ENCODE measurements around the gene GATD1.

Gene GATD1

DNA sequence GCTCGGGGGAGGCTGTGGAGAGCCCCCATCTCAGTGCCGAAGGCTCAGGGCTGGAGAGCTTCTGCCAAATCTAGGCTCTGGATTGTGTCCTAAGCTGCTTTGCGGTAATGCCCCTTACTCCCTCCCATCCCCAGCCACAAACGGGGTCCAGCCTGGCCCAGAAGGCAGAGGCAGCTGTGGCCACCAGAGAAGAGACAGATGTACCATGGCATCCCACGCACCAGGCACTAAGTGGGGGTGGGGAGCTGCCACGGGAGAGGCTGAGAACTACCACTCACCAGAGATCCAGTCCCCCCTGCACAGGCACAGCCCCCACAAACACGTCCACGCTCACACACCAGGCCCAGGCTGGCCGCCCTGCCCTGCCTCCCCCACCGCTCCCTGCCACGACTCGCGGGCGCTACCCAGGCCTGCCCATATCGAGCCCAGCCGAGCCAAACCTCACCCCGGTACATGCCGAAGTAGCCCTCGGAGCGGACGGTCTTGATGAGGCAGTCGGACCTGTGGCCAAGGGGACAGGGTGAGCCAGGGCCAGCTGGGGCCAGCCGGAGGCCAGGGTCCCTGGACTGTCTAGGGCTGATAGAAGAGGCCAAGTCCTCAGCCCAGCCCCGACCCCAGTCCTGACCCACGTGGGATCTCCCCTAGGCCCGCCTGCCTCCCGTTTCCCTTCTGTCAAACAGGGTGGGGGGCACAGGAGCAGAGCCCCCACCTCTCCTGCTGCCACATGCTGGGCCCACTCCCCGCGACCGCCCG, 16.9 kb upstream of the GATD1 start:
- TF ChIP-seq, protein P1, sequence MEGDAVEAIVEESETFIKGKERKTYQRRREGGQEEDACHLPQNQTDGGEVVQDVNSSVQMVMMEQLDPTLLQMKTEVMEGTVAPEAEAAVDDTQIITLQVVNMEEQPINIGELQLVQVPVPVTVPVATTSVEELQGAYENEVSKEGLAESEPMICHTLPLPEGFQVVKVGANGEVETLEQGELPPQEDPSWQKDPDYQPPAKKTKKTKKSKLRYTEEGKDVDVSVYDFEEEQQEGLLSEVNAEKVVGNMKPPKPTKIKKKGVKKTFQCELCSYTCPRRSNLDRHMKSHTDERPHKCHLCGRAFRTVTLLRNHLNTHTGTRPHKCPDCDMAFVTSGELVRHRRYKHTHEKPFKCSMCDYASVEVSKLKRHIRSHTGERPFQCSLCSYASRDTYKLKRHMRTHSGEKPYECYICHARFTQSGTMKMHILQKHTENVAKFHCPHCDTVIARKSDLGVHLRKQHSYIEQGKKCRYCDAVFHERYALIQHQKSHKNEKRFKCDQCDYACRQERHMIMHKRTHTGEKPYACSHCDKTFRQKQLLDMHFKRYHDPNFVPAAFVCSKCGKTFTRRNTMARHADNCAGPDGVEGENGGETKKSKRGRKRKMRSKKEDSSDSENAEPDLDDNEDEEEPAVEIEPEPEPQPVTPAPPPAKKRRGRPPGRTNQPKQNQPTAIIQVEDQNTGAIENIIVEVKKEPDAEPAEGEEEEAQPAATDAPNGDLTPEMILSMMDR (conservative IDR thresholded peaks at IDR 0.05; ENCODE audit: low read depth, low read length) = no peak
- no peak for DNase-seq (ENCODE audit: low read depth)
- H3K4me3 ChIP-seq (ENCODE audit: low read length) = no peak overlapping the region

DNA sequence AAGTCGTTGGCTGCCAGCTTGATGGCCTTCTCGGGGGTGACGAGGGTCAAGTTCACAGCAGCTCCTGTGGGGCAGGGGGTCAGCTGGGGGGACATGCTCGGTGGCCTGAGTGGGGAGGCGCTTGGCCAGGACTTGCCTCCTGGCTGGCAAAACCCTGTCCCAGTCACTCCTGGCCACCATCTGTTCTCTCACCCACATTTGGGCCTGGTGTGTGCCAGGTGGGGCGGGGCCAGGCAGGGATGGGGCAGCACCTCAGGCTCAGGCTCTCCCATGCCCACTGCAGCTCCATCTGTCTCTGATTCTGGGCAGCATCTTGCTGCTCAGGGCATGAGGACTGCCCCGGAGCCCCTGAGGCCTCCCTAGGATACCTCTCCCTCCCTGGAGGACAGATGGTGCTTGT, 16.3 kb upstream of the GATD1 start:
- no peak for DNase-seq (ENCODE audit: low read depth)
- no peak overlapping the region for H3K4me3 ChIP-seq (ENCODE audit: low read length)
- TF ChIP-seq, protein P1 (conservative IDR thresholded peaks at IDR 0.05; ENCODE audit: low read depth, low read length) = no peak

DNA sequence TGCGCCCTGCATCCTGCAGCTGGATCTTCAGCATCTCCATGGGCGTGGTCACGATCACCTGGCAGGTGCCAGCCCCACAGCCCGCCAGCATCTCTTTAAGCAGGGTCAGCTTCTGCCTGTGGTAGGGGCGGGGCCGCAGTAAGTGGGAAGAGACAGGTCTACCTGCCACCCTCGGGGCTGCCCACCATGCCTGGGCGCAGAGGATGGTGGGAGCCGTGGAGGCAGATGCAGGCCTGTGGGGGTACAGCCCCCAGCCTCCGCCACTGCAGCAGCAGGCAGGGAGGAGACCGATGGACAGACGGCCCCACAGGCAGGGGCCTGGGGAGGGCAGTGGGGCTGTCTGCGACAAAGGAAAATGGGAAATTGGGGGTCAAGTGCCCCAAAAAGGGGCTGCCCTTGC, 15.6 kb upstream of the GATD1 start:
- no peak for DNase-seq (ENCODE audit: low read depth)
- H3K4me3 ChIP-seq (ENCODE audit: low read length) = no peak overlapping the region
- TF ChIP-seq, protein P1 (conservative IDR thresholded peaks at IDR 0.05; ENCODE audit: low read depth, low read length) = no peak

DNA sequence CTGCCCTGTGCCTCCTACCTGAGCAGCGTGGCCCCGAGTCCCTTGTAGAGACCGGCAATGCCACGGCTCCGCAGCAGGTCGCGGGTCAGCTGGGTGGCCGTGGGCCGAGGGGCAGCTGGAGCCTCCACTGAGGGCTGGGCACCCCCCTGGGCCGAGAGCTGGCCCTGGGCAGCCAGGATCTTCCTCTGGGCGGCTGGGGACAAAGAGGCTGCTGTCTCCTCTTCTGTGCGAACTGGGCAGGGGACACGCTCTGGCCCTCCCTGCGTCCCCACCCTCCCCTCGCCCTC, 15.2 kb upstream of the GATD1 start:
- DNase-seq (ENCODE audit: low read depth) = no peak
- H3K4me3 ChIP-seq (ENCODE audit: low read length) = no peak overlapping the region
- TF ChIP-seq, protein P1 (conservative IDR thresholded peaks at IDR 0.05; ENCODE audit: low read depth, low read length) = no peak

DNA sequence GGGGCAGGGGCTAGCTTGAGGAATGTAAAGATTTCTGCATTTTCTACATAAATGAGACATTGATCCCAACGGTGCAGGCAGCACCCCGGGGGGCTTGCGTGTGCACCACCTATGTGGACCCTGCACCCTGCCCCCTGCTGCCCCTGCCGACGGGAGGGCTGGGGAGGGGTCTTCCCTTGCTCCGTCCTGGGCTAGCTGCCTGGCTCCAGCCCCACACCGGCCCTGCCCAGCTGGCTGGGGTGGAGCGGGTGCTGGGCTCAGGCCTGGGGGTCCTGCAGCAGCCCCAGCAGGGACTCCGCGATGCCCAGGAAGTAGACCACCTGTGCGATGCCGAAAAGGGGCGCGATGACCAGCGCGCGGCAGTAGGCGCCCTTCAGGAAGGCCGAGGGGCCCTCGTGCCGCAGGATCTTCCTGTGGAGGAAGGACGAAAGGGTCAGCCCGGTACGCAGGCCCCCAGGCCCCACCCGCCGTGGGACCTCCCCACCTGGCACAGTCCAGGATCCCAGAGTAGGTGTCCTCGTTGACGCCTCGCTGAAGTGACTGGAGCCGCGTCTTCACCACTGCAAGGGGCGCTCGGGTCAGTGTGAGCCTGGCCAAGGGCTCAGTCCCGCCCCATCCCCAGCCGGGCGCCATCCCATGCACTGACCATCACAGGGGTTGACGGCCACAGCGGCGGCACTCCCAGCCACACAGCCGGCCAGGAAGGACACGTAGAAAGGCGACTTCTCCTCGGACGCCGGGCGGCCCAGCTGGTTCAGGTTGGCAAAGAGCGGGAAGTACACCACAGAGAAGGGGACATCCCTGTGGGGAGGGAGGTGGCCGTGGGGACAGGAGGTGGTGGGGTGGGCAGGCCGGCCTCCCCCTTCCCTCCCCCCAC, 14.6 kb upstream of the GATD1 start:
- DNase-seq (ENCODE audit: low read depth) = no peak
- H3K4me3 ChIP-seq (ENCODE audit: low read length) = no peak overlapping the region
- TF ChIP-seq, protein P1 (conservative IDR thresholded peaks at IDR 0.05; ENCODE audit: low read depth, low read length) = no peak

DNA sequence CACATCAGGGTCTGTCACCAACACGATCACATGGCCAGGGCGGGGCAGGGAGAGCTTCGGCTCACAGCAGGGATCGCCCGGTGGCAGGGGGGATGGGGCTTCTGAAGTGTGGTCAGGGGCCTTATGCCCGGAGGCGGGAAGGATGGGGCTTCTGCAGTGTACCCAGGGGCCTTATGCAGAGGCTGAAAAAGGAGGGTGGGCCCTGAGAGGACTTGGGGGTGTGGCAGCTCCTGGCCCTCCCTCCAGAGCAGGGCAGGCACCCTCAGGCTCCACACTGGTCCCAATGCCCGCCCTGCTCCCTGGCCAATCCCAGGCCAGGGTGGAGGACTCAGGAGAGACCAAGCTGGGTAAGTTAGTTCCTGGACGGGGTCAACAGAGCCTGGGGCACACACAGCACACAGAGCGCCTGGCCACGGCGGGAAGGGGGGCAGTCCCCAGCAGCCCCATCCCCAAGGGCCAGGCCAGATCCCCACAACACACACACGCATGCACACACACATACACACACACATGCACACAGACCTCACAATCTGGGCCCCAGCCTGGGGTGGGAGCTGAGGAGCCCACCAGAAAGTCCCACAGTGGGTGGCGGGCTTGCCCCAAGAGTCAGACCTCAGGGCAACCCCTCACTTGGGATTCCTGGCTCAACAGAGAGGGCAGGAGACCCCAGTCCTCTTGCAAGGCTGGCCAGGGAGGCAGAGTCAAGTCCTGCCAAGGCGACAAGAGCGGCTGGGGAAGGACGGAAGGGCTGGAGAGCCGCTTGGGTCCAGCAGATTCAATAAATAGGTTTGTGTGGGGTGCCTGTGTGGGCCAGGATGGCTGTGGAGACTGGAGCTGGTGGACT, 13.7 kb upstream of the GATD1 start:
- no peak overlapping the region for H3K4me3 ChIP-seq (ENCODE audit: low read length)
- TF ChIP-seq, protein P1 (conservative IDR thresholded peaks at IDR 0.05; ENCODE audit: low read depth, low read length) = no peak
- DNase-seq (ENCODE audit: low read depth) = no peak
